ENCODE data around the gene MRTFA. TPM values are rescaled to one million over a fixed set of nuclear protein-coding genes. Genes with fewer than 3 reads are reported as not detected.

Gene MRTFA
- total RNA-seq, 2 donors from 2014 or later: 71.0 to 104 TPM

- H3K27me3 ChIP-seq (replicated peaks; ENCODE audit: insufficient read depth): no peaks in the 10 kb centered on the region
- DNase-seq (ENCODE audit: low spot score): no peak
- no peaks in the 10 kb centered on the region for H3K9me3 ChIP-seq
- H3K36me3 ChIP-seq: no peaks in the 10 kb centered on the region
- no peaks in the 10 kb centered on the region for H3K4me1 ChIP-seq (replicated peaks)
- H3K27ac ChIP-seq: no peak overlapping the region
- 83% methylated on average over 11 of the region's 11 CpGs for WGBS
- H3K4me3 ChIP-seq: no peak overlapping the region
- TF ChIP-seq POLR2A (IDR thresholded peaks at IDR 0.05) (no peak), POLR2AphosphoS5 (IDR thresholded peaks at IDR 0.05) (no peak), CTCF (IDR thresholded peaks at IDR 0.05) (no peak)
- intact Hi-C loops (cut with DNase I): no loop called here
Measured at GRCh38 chr22:40452730-40453487, 183.6 kb downstream of the MRTFA start.

DNA sequence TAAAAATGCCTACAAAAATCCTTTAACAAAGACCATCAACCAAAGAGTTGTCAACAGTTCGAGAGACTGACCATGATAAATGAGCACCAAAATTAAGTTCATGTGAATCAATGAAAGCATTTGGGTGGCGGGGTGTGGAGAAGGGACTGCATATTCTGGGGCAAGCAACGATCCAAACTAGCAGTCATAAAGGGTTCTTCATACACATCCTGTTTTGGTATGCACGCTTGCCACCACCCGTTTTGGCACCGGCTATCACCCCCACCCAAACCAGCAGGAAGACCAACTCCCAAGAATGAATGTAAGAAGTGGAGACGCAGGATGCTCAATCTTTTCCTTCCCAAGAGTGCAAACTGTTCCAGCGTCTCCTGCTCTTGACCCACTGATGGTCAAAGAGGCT is 185.3 kb downstream of the MRTFA start:
- Histone ChIP-seq H3K4me1 (replicated peaks) (no peaks in the 10 kb centered on the region), H3K36me3 (no peaks in the 10 kb centered on the region), H3K4me3 (no peak overlapping the region), H3K27ac (no peak overlapping the region), H3K9me3 (no peaks in the 10 kb centered on the region), H3K27me3 (replicated peaks; ENCODE audit: insufficient read depth) (no peaks in the 10 kb centered on the region)
- intact Hi-C loops (cut with DNase I): no loop called here
- TF ChIP-seq POLR2AphosphoS5 (IDR thresholded peaks at IDR 0.05) (no peak), POLR2A (IDR thresholded peaks at IDR 0.05) (no peak), CTCF (IDR thresholded peaks at IDR 0.05) (no peak)
- DNase-seq (ENCODE audit: low spot score): no peak
- 80% methylated on average over 8 of the region's 8 CpGs for WGBS

DNA sequence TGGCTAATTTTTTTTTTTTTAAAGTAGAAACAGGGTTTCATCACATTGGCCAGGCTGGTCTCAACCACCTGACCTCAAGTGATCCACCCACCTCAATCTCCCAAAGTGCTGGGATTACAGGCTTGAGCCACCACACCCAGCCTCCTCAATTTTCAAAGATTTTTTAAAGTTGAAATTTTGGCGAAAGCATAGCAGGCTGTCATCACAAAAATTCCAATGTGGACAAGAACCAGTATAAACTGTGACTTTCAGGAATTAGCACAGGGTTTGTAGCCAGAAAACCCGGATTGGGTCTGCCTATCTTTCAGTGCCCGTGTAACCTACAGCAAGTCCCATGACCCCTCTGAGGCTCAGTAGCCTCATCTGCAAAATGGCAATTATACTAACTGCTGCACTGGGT is 185.9 kb downstream of the MRTFA start:
- Histone ChIP-seq H3K27ac (no peak overlapping the region), H3K27me3 (replicated peaks; ENCODE audit: insufficient read depth) (no peaks in the 10 kb centered on the region), H3K36me3 (no peaks in the 10 kb centered on the region), H3K4me1 (replicated peaks) (no peaks in the 10 kb centered on the region), H3K4me3 (no peak overlapping the region), H3K9me3 (no peaks in the 10 kb centered on the region)
- intact Hi-C loops (cut with DNase I): no loop called here
- TF ChIP-seq CTCF (IDR thresholded peaks at IDR 0.05) (no peak), POLR2AphosphoS5 (IDR thresholded peaks at IDR 0.05) (no peak), POLR2A (IDR thresholded peaks at IDR 0.05) (no peak)
- 83% methylated on average over 3 of the region's 3 CpGs for WGBS
- no peak for DNase-seq (ENCODE audit: low spot score)

- TF ChIP-seq POLR2AphosphoS5 (IDR thresholded peaks at IDR 0.05): no peak
- H3K4me1 ChIP-seq (replicated peaks): no peaks in the 10 kb centered on the region
- no peak overlapping the region for H3K27ac ChIP-seq
- H3K27me3 ChIP-seq (replicated peaks; ENCODE audit: insufficient read depth): no peaks in the 10 kb centered on the region
- H3K36me3 ChIP-seq: no peaks in the 10 kb centered on the region
- intact Hi-C loops (cut with DNase I): no loop called here
- no peaks in the 10 kb centered on the region for H3K9me3 ChIP-seq
- no peak for DNase-seq (ENCODE audit: low spot score)
- H3K4me3 ChIP-seq: no peak overlapping the region
Measured at GRCh38 chr22:40449676-40450035, 186.9 kb downstream of the MRTFA start.

DNA sequence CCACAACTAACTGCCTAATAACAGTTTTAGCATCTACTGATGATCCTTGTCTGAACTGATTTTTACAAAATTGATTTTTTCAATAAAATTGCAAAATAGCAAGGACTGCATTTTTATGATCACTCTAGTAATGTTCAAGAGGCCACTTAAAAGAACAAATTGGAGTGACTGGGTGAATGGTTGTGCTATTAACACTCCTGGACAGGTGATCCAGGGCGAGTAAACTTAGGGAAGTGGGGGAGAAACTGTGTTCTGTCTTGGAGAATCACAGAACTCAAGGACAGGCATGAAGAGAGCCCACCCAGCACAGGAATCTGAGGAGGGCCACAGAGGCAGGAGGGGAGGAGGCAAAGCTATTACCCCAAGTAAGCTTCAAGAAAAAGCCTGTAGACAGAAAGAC is 190.3 kb downstream of the MRTFA start:
- intact Hi-C loops (cut with DNase I): no loop called here
- no peak overlapping the region for H3K27ac ChIP-seq
- no peaks in the 10 kb centered on the region for H3K27me3 ChIP-seq (replicated peaks; ENCODE audit: insufficient read depth)
- no peaks in the 10 kb centered on the region for H3K36me3 ChIP-seq
- DNase-seq (ENCODE audit: low spot score): no peak
- WGBS: 92% methylated on average over 1 of the region's 1 CpG
- no peaks in the 10 kb centered on the region for H3K9me3 ChIP-seq
- TF ChIP-seq POLR2A (IDR thresholded peaks at IDR 0.05) (no peak), CTCF (IDR thresholded peaks at IDR 0.05) (no peak), POLR2AphosphoS5 (IDR thresholded peaks at IDR 0.05) (no peak)
- no peaks in the 10 kb centered on the region for H3K4me1 ChIP-seq (replicated peaks)
- H3K4me3 ChIP-seq: no peak overlapping the region

Measured in prostate gland (tissue), 2 donors.